GM04503 (cell line): Measurements from ENCODE around the gene PRRC2B.
"Not testable (repeated sequence)": the region's sequence is repeated elsewhere in the genome, so short reads cannot be mapped to it uniquely, and the experiment has no call there.

ENCODE experiments used
- DNase-seq: peaks from one replicate; pipeline ENCODE4 v3.0.0-alpha.2; 2012; ENCODE audit warnings: low read depth

Gene PRRC2B

GRCh38 chr9:131472085-131472484, 78.2 kb downstream of the PRRC2B start:
- DNase-seq: not testable (repeated sequence)

GRCh38 chr9:131473198-131473885, 79.5 kb downstream of the PRRC2B start:
- DNase-seq: no peak

GRCh38 chr9:131473891-131474290, 80.0 kb downstream of the PRRC2B start:
- no peak for DNase-seq

GRCh38 chr9:131474711-131475110, 80.8 kb downstream of the PRRC2B start:
- DNase-seq: no peak

GRCh38 chr9:131475111-131475955, 81.4 kb downstream of the PRRC2B start:
- no peak for DNase-seq

GRCh38 chr9:131475956-131476776, 82.3 kb downstream of the PRRC2B start:
- no peak for DNase-seq

- no peak for DNase-seq
These were observed 83.0 kb downstream of the PRRC2B start for GRCh38 chr9:131476777-131477345.

GRCh38 chr9:131477367-131477766, 83.5 kb downstream of the PRRC2B start:
- DNase-seq: no peak

- DNase-seq: no peak
These were observed 84.0 kb downstream of the PRRC2B start for GRCh38 chr9:131477816-131478419.

GRCh38 chr9:131478421-131478868, 84.6 kb downstream of the PRRC2B start:
- DNase-seq: no peak

- DNase-seq: no peak
These were observed 85.0 kb downstream of the PRRC2B start for GRCh38 chr9:131478911-131479310.

- DNase-seq: no peak
These were observed 86.4 kb downstream of the PRRC2B start for GRCh38 chr9:131480258-131480657.

GRCh38 chr9:131481441-131482342, 87.8 kb downstream of the PRRC2B start:
- DNase-seq: no peak

- DNase-seq: no peak
These were observed 88.6 kb downstream of the PRRC2B start for GRCh38 chr9:131482343-131483006.

GRCh38 chr9:131483319-131484050, 89.6 kb downstream of the PRRC2B start:
- no peak for DNase-seq

- no peak for DNase-seq
These were observed 90.2 kb downstream of the PRRC2B start for GRCh38 chr9:131484051-131484445.

- no peak for DNase-seq
These were observed 90.8 kb downstream of the PRRC2B start for GRCh38 chr9:131484560-131485185.

GRCh38 chr9:131485206-131485605, 91.3 kb downstream of the PRRC2B start:
- no peak for DNase-seq
